GM19468 (cell line): Measurements from ENCODE around the gene GPR37.

Source experiments
- ATAC-seq: cut with Tn5 transposase; IDR thresholded peaks from one replicate; pipeline ENCODE4 v1.9.1; 2021; ENCODE audit warnings: mild to moderate bottlenecking, moderate library complexity, moderate number of reproducible peaks; ENCODE audit not compliant: unreplicated experiment; ENCODE audit errors: extremely low read depth

The GPR37 gene

GRCh38 chr7:124738639-124739038 is 27.0 kb downstream of the GPR37 start:
- no peak for ATAC-seq

DNA sequence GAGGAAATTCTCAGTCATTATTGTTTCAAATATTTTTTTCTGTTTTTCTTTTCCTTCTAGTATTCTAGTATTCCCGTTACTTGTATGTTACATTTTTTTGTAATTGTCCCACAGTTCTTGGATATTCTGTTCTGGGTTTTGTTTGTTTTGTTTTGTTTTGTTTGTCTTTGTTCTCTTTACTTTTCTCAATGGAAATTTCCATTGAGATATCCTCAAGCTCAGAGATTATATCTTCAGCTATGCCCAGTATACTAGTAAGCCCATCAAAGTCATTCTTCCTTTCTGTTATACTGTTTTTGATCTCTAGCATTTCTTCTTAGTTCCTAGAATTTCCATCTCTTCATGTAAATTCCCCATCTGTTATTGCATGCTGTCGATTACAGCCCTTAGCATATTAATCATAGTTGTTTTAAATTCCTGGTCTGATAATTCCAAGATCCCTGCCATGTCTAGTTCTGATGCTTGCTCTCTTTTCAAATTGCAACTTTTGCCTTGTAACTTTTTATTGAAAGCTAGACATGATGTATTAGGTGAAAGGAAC is 27.8 kb downstream of the GPR37 start:
- ATAC-seq = no peak

DNA sequence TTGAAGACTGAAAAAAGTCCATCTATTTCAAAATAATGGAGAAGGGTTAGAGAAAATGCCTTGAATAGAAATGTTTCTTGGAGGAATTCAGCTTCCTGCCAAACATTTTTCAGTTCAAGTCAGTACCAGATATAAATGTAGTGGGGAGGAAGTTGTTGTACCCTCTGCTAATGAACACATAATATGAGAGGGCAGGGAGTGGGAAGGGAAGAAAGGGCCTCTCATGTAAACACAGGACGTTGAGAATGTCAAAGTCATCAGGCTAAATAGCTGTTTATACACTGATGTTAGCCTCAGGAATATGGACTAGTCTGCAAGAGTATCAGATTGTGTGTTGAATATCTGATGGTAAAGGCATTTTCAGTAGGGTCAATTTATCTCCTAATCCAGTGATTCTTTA is 37.0 kb downstream of the GPR37 start:
- no peak for ATAC-seq

DNA sequence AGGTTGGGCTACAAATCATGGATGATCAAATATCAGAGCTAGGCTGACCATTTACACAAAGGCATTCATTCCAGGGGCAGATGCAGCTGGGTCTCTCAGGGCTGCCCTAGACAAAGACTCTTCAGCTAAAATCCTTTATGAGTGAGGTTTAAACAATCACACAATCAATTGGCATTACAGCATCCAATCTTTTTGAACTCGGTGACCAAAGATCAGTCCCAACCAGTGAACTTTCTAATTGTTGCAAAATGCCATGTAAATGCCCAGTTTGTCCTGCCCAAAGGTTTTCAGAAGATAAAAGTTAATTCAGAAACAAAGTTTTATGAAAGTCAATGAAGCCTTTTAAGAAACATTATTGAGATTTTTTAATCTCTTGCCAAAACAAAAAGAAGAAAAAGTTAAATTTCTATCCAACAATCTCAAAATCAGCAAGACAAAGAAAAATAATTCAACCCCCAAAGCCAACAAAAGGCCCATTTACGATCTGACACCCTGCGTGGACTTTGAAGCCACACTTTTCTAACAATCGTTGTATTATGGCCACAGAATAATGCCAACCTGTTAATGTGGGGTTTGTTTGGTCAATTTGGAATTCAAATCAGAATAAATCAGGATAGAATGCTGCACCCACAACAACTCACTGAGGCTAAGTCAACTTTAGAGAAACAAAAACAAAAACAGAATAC is 40.9 kb downstream of the GPR37 start:
- ATAC-seq = no peak

- no peak for ATAC-seq
These were observed 41.5 kb downstream of the GPR37 start for GRCh38 chr7:124724079-124724478.

DNA sequence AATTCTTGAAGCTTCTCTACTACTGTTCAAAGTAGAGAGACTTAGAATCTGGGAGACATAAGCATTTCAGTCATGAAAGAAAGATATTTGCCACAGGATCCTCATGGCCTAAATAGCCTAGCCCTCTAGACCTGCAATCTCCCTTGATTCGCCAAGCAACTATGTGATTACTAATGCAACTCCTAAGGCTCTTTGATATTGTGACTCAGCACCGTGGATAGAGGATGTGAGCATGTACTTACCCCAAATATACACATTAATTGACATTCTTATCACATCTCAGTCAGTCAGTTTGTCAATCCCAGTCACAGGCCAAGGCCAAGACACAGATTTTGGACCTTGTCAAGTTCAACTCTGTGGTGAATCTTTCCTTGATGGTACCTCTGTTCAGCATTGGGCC is 42.6 kb downstream of the GPR37 start:
- ATAC-seq = no peak

- ATAC-seq = no peak
These were observed 43.3 kb downstream of the GPR37 start for GRCh38 chr7:124722292-124722691.

- no peak for ATAC-seq
These were observed 45.4 kb downstream of the GPR37 start for GRCh38 chr7:124720195-124720594.

DNA sequence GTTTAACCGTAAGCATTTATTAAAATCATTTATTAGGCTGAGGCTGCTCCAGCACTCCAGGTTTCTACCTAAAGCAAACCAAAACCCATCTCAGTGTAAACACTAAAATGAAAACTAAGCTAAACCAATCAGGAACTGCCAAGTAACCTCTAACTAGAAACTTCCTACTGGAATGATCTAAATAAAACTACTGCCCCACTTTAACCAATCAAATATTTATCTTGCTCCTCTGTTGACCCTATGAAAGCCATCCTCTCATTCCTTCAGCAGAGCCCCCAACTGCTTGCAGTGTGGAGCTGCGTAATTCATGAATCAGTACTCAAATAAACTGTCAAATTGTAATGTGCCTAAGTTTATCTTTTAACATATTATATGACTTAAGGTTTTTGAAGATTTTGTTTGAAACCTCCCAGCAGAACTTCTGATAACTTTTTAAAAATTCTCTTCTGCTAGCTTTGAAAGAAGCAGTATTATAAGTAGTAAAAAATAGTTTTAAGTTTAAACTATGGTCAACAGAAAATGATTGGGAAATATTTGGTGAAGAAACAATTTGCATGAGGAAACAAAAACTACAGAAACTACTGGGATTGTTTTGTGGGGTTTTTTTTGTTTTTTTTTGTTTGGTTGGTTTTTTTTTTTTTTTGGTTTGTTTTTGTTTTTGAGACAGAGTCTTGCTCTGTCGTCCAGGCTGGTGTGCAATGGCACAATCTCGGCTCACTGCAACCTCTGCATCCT is 47.4 kb downstream of the GPR37 start:
- ATAC-seq = no peak

DNA sequence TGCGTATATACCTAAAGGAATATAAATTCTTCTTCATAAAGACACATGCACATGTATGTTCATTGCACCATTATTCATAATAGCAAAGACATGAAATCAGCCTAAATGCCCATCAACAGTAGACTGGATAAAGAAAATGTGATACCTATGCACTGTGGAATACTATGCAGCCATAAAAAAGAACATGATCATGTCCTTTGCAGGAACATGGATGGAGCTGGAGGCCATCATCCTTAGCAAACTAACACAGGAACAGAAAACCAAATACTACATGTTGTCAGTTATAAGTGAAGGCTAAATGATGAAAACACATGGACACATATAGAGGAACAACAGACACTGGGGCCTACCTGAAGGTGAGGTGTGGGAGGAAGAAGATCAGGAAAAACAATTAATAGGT is 48.7 kb downstream of the GPR37 start:
- no peak for ATAC-seq

GRCh38 chr7:124713086-124713485 is 52.5 kb downstream of the GPR37 start:
- no peak for ATAC-seq

DNA sequence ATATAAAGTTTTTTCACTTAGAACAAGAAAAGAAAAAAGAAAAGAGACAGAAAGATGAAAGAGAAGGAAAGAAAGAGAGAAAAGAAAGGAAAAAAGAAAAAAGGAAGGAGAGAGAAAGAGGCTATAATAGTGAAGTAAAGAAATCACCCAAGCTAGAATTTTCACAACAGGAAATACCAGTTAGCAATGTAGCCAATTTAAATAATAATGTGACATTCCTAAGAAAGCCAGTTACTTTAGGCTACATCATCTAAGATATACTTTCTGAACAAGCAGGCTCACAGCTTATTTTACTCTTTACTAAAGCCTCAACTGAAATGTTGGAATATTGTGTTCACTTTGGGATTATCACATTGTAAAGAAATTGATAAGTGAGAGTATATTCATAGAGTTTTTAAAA is 53.6 kb downstream of the GPR37 start:
- ATAC-seq = no peak

GRCh38 chr7:124702385-124702784 is 63.2 kb downstream of the GPR37 start:
- ATAC-seq = no peak

- no peak for ATAC-seq
These were observed 63.6 kb downstream of the GPR37 start for GRCh38 chr7:124701955-124702354.

- ATAC-seq = no peak
These were observed 64.9 kb downstream of the GPR37 start for GRCh38 chr7:124700655-124701054.

GRCh38 chr7:124698964-124699363 is 66.6 kb downstream of the GPR37 start:
- ATAC-seq = no peak

- ATAC-seq = no peak
These were observed 67.8 kb downstream of the GPR37 start for GRCh38 chr7:124697746-124698145.
